GM18868 (cell line): ENCODE measurements around the gene CCR8.
A peak's percentile ranks its signal among the peaks of the same experiment; 100 is the strongest.
"Not testable (repeated sequence)": the region's sequence is repeated elsewhere in the genome, so short reads cannot be mapped to it uniquely, and the experiment has no call there.

ENCODE experiments used
- ATAC-seq: cut with Tn5 transposase; IDR thresholded peaks from one replicate; pipeline ENCODE4 v1.9.1; 2021; ENCODE audit warnings: mild to moderate bottlenecking, moderate library complexity; ENCODE audit not compliant: unreplicated experiment

The CCR8 gene

GRCh38 chr3:39346785-39347585, 17.5 kb downstream of the CCR8 start:
- ATAC-seq = peak; percentile 87

DNA sequence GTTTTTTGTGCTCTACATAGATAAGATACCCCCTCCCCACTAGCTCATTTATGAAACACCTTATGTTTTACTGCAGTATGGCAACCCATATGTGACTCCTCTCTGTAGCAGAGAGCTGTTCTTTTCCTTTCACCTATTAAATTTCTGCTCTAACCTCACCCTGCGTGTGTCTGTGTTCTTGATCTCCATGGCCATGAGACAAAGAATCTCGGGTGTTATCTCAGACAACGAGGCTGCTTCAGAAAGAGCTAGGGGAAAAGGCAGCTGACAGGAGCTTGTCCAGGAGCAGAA, 18.0 kb downstream of the CCR8 start:
- peak; percentile 27 for ATAC-seq

DNA sequence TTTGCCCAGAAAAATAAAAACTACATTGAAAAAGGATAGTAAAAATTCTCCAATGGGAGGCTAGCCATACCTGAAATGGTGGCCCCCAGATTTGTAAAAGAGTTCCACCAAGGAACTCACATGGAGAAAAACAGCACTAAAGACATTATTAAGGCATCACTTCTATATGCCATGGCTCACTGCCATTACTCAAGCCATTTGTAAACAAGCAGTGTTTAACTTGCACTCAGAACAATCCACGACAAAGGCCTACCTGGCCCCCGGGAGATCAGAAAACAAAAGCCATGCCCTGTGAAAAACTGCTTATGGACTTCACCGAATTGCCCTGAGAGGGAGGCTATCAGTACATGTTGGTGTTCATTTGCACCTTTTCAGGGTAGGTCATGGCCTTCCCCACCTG, 19.6 kb downstream of the CCR8 start:
- no peak for ATAC-seq

- ATAC-seq = no peak
Measured at GRCh38 chr3:39350714-39351113, 21.2 kb downstream of the CCR8 start.

DNA sequence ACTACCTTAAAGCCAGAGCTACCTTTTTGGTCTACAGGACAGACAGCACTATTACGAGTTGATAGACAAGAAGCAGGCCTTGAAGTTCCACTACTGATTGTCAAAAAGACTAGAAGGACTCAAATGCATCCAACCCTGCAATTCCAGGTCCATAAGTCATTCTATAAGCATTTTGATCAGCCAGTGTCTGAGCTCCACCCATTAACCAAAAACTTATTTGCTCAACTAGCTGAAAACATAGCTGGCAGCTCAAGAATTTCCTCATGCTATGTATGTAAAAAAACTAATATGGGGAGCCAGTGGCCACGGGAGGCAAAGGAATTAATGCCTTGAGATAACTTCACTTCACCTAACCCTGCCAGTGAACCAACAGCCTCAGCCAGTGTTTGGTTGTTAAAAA, 21.6 kb downstream of the CCR8 start:
- ATAC-seq = not testable (repeated sequence)

DNA sequence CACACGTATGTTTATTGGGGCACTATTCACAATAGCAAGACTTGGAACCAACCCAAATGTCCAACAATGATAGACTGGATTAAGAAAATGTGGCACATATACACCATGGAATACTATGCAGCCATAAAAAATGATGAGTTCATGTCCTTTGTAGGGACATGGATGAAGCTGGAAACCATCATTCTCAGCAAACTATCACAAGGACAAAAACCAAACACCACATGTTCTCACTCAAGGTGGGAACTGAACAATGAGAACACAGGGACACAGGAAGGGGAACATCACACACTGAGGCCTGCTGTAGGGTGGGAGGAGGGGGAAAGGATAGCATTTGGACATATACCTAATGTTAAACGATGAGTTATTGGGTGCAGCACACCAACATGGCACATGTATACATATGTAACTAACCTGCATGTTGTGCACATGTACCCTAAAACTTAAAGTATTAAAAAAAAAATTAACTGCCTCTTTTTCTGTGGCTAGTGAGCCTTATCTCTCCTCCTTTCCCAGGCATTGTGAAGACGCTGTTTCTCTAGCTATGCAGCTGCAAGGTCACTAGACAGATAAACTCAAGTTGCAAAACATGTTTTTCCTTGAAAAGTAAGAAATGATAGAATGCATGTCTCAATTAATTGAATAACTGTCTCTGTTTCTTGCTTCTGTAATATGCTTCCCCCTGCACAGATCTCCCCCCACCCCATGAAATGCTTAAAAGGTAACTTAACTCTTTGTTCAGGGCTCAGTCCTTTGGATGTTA, 23.8 kb downstream of the CCR8 start:
- not testable (repeated sequence) for ATAC-seq

GRCh38 chr3:39358333-39358732, 28.8 kb downstream of the CCR8 start:
- no peak for ATAC-seq

- ATAC-seq = peak; percentile 86
Measured at GRCh38 chr3:39361252-39361927, 31.9 kb downstream of the CCR8 start.

GRCh38 chr3:39362192-39362591, 32.7 kb downstream of the CCR8 start:
- no peak for ATAC-seq

DNA sequence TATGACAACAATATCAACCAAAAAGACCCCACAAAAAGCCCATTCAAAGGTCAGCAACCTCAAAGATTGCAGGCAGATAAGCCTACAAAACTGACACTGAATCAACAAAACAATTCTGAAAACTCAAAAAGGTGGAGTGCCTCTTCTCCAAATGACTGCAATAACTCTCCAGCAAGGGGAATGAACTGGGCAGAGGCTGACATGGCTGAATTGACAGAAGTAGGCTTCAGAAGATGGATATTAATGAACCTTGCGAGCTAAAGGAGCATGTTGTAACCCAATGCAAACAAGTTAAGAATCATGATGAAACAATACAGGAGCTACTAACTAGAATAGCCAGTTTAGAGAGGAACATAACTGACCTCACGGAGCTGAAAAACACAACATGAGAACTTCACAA, 33.3 kb downstream of the CCR8 start:
- no peak for ATAC-seq

DNA sequence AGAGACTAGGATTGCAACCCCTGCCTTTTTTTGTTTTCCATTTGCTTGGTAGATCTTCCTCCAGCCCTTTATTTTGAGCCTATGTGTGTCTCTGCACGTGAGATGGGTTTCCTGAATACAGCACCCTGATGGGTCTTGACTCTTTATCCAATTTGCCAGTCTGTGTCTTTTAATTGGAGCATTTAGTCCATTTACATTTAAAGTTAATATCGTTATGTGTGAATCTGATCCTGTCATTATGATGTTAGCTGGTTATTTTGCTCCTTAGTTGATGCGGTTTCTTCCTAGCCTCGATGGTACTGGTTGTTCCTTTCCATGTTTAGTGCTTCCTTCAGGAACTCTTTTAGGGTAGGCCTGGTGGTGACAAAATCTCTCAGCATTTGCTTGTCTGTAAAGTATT, 40.9 kb downstream of the CCR8 start:
- ATAC-seq = not testable (repeated sequence)

DNA sequence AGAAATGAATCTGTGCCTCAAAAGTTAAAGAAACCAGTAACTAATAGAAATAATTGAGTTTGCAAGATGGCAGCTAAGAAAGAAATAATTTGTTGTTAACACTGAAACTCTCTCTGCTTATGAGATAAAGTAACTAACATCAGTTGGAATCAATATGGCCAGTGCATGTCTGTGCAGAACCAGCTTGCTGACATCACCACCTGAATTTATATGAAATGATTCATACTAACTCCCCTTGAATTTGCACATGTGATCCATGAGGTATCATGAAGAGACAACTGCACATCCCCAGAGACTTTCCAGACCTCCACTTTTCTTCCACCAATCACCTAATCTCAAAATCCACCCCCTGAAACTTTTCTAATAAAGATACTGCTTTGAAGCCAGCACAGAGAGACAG, 43.3 kb downstream of the CCR8 start:
- no peak for ATAC-seq

DNA sequence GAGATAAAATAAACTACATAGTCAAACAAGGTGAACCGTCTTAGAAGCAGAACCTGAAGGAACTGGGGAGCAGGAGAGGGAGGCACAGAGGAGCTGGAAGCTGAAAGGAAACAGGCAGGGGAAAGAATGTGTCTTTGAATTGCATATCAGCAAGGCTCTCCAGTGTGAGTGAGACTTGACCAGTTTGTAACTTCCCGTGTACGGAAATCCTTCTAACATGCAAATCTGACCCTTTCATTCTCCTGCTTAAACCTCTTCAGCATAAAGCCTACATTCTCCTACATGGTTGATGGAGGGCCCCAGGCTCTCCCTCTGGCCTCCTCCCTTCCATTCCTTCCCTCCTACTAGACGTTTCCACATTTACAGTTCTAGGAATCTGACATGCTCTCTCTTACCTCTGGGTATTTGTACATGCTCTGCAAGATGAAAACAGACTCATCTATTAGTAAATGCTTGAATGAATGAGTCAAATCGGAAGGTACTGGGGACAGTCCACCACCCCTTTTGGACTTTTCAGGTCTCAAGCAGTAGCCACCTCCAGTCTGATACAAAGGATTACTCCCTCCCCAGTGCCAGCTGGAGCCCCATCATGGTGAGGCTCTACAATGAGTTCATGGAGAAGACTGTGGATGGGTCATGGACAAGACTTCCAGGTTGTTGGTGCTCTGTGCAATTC, 47.6 kb downstream of the CCR8 start:
- ATAC-seq = peak; percentile 41

- ATAC-seq = peak; percentile 80
Measured at GRCh38 chr3:39378088-39378487, 48.6 kb downstream of the CCR8 start.

GRCh38 chr3:39378957-39379777, 49.7 kb downstream of the CCR8 start:
- ATAC-seq = no peak

GRCh38 chr3:39379778-39380155, 50.3 kb downstream of the CCR8 start:
- no peak for ATAC-seq

DNA sequence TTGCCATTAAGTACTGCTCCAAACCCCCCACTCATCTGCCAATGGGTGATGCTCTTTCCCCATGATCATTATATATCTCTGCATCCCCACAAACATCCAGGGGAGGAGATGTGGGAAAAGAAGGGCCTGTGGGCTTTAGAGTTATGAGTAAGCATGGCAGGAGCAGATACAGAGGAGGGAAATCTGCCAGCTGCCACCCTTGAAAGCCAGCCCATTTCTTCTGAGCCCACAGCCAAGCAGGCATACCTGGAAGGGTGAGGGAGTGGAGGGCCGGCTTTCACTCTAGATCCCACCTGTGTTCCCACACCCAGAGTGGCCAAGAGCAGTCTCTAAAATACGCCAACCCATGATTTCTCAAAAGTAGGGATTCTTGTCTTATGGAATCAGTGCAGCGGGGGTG, 51.9 kb downstream of the CCR8 start:
- ATAC-seq = no peak
